ENCODE measurements around the gene CUTC. TPM values are rescaled to one million over a fixed set of nuclear protein-coding genes. Genes with fewer than 3 reads are reported as not detected.
"Not testable (repeated sequence)": the region's sequence is repeated elsewhere in the genome, so short reads cannot be mapped to it uniquely, and the experiment has no call there.

The CUTC gene
- total RNA-seq, 2 experiments from 2014 or later, result 21.6 to 21.9 TPM

GRCh38 chr10:99714446-99714845, 17.6 kb upstream of the CUTC start:
- no peaks in the 10 kb centered on the region for H3K27me3 Mint-ChIP-seq (ENCODE audit: low read depth)
- no peak overlapping the region for H3K4me3 Mint-ChIP-seq
- H3K27ac Mint-ChIP-seq, result no peak overlapping the region
- CTCF ChIA-PET, result interaction anchor here (0.6 to 1.3 kb wide), 5 partner anchors 56 to 1429 kb away, joined by 3 to 7 read pairs (median 4); no protein-coding TSS in a partner anchor
- peaks cover 14% of the 10 kb centered on the region for H3K36me3 Mint-ChIP-seq (ENCODE audit: low read depth)
- H3K4me1 Mint-ChIP-seq (ENCODE audit: low read depth), result peaks cover 13% of the 10 kb centered on the region
- intact Hi-C loops (cut with micrococcal nuclease), result no loop called here
- DNase-seq, result no peak
- H3K9me3 Mint-ChIP-seq, result no peaks in the 10 kb centered on the region

GRCh38 chr10:99720387-99720786, 11.6 kb upstream of the CUTC start:
- H3K9me3 Mint-ChIP-seq, result no peaks in the 10 kb centered on the region
- no peak for DNase-seq
- no peaks in the 10 kb centered on the region for H3K4me1 Mint-ChIP-seq (ENCODE audit: low read depth)
- no peaks in the 10 kb centered on the region for H3K27me3 Mint-ChIP-seq (ENCODE audit: low read depth)
- H3K27ac Mint-ChIP-seq, result no peak overlapping the region
- CTCF ChIA-PET, result interaction anchor here (3.5 kb wide), 1 partner anchor 9 kb away, joined by 16 read pairs; no protein-coding TSS in a partner anchor
- intact Hi-C loops (cut with micrococcal nuclease), result no loop called here
- H3K4me3 Mint-ChIP-seq, result no peak overlapping the region
- H3K36me3 Mint-ChIP-seq (ENCODE audit: low read depth), result peaks cover 35% of the 10 kb centered on the region

GRCh38 chr10:99730026-99730425, 2.0 kb upstream of the CUTC start:
- Mint-ChIP-seq H3K4me3 (no peak overlapping the region), H3K36me3 (ENCODE audit: low read depth) (peaks cover 34% of the 10 kb centered on the region), H3K9me3 (no peaks in the 10 kb centered on the region), H3K4me1 (ENCODE audit: low read depth) (peaks cover 27% of the 10 kb centered on the region), H3K27me3 (ENCODE audit: low read depth) (no peaks in the 10 kb centered on the region), H3K27ac (no peak overlapping the region)
- intact Hi-C loops (cut with micrococcal nuclease), result loop anchor here (5.0 kb wide), 4 partner anchors 277 to 1283 kb away; partner anchors contain the start of genes DNMBP, ERLIN1 and HPS1
- CTCF ChIA-PET, result no interaction called here
- no peak for DNase-seq

GRCh38 chr10:99731306-99732032, 565 bp upstream of the CUTC start:
- no peak for DNase-seq

GRCh38 chr10:99733366-99733765, 1.3 kb downstream of the CUTC start:
- H3K4me1 Mint-ChIP-seq (ENCODE audit: low read depth), result peaks cover 36% of the 10 kb centered on the region
- CTCF ChIA-PET, result interaction anchor here (0.6 to 1.7 kb wide), 5 partner anchors 8 to 312 kb away, joined by 3 to 14 read pairs (median 3); no protein-coding TSS in a partner anchor
- intact Hi-C loops (cut with micrococcal nuclease), result loop anchor here (5.0 kb wide), 4 partner anchors 274 to 1286 kb away; partner anchors contain the start of genes DNMBP, ERLIN1 and HPS1
- H3K27ac Mint-ChIP-seq, result no peak overlapping the region
- H3K36me3 Mint-ChIP-seq (ENCODE audit: low read depth), result peaks cover 31% of the 10 kb centered on the region
- H3K9me3 Mint-ChIP-seq, result no peaks in the 10 kb centered on the region
- H3K4me3 Mint-ChIP-seq, result peak overlapping the region; percentile 57
- no peaks in the 10 kb centered on the region for H3K27me3 Mint-ChIP-seq (ENCODE audit: low read depth)
- DNase-seq, result no peak

More at GRCh38 chr10:99731306-99732032, 565 bp upstream of the CUTC start:
- Mint-ChIP-seq H3K9me3 (no peaks in the 10 kb centered on the region), H3K27ac (peak overlapping the region; percentile 96), H3K27me3 (ENCODE audit: low read depth) (no peaks in the 10 kb centered on the region), H3K4me3 (peak overlapping the region; percentile 99), H3K4me1 (ENCODE audit: low read depth) (peaks cover 31% of the 10 kb centered on the region), H3K36me3 (ENCODE audit: low read depth) (peaks cover 30% of the 10 kb centered on the region)
- intact Hi-C loops (cut with micrococcal nuclease), result loop anchor here (1.0 to 5.0 kb wide), 9 partner anchors 72 to 1596 kb away; partner anchors contain the start of genes DNMBP, ENTPD7, ERLIN1 and GOT1
- CTCF ChIA-PET, result interaction anchor here (0.6 to 2.3 kb wide), 7 partner anchors 8 to 296 kb away, joined by 3 to 14 read pairs (median 4); no protein-coding TSS in a partner anchor

GRCh38 chr10:99734111-99734510, 2.1 kb downstream of the CUTC start:
- CTCF ChIA-PET; H3K9me3 Mint-ChIP-seq; H3K27me3 Mint-ChIP-seq (ENCODE audit: low read depth); DNase-seq; H3K4me3 Mint-ChIP-seq; H3K27ac Mint-ChIP-seq: not testable (repeated sequence)
- peaks cover 34% of the 10 kb centered on the region for H3K4me1 Mint-ChIP-seq (ENCODE audit: low read depth)
- H3K36me3 Mint-ChIP-seq (ENCODE audit: low read depth), result peaks cover 33% of the 10 kb centered on the region
- intact Hi-C loops (cut with micrococcal nuclease), result loop anchor here (5.0 kb wide), 4 partner anchors 273 to 1287 kb away; partner anchors contain the start of genes DNMBP, ERLIN1 and HPS1

- CTCF ChIA-PET, result interaction anchor here (0.6 to 0.9 kb wide), 2 partner anchors 8 to 120 kb away, joined by 3 read pairs; partner anchors contain the start of gene CUTC
- Mint-ChIP-seq H3K27ac (no peak overlapping the region), H3K27me3 (ENCODE audit: low read depth) (no peaks in the 10 kb centered on the region), H3K36me3 (ENCODE audit: low read depth) (peaks cover 73% of the 10 kb centered on the region), H3K4me3 (no peak overlapping the region), H3K9me3 (peaks cover 15% of the 10 kb centered on the region), H3K4me1 (ENCODE audit: low read depth) (peaks cover 32% of the 10 kb centered on the region)
- DNase-seq, result no peak
- intact Hi-C loops (cut with micrococcal nuclease), result no loop called here
Measured at GRCh38 chr10:99740260-99740659, 8.2 kb downstream of the CUTC start.

- Mint-ChIP-seq H3K36me3 (ENCODE audit: low read depth) (peaks cover 75% of the 10 kb centered on the region), H3K4me1 (ENCODE audit: low read depth) (peaks cover 27% of the 10 kb centered on the region), H3K9me3 (peaks cover 15% of the 10 kb centered on the region), H3K4me3 (no peak overlapping the region), H3K27me3 (ENCODE audit: low read depth) (no peaks in the 10 kb centered on the region), H3K27ac (no peak overlapping the region)
- intact Hi-C loops (cut with micrococcal nuclease), result no loop called here
- DNase-seq, result no peak
- CTCF ChIA-PET, result interaction anchor here (0.6 to 1.4 kb wide), 2 partner anchors 8 to 120 kb away, joined by 3 to 14 read pairs; partner anchors contain the start of genes COX15 and CUTC
Measured at GRCh38 chr10:99740933-99741559, 9.0 kb downstream of the CUTC start.

GRCh38 chr10:99742254-99742653, 10.2 kb downstream of the CUTC start:
- H3K9me3 Mint-ChIP-seq, result peaks cover 15% of the 10 kb centered on the region
- DNase-seq, result no peak

GRCh38 chr10:99742701-99743100, 10.7 kb downstream of the CUTC start:
- intact Hi-C loops (cut with micrococcal nuclease), result no loop called here
- no peak for DNase-seq
- H3K4me3 Mint-ChIP-seq, result no peak overlapping the region
- H3K9me3 Mint-ChIP-seq, result peaks cover 15% of the 10 kb centered on the region
- no peaks in the 10 kb centered on the region for H3K27me3 Mint-ChIP-seq (ENCODE audit: low read depth)
- peaks cover 23% of the 10 kb centered on the region for H3K4me1 Mint-ChIP-seq (ENCODE audit: low read depth)
- CTCF ChIA-PET, result interaction anchor here (0.6 to 1.0 kb wide), 2 partner anchors 55 to 306 kb away, joined by 4 read pairs; no protein-coding TSS in a partner anchor
- H3K36me3 Mint-ChIP-seq (ENCODE audit: low read depth), result peaks cover 66% of the 10 kb centered on the region
- no peak overlapping the region for H3K27ac Mint-ChIP-seq

More at GRCh38 chr10:99742254-99742653, 10.2 kb downstream of the CUTC start:
- H3K27me3 Mint-ChIP-seq (ENCODE audit: low read depth), result no peaks in the 10 kb centered on the region
- H3K27ac Mint-ChIP-seq, result no peak overlapping the region
- H3K4me1 Mint-ChIP-seq (ENCODE audit: low read depth), result peaks cover 26% of the 10 kb centered on the region
- no peak overlapping the region for H3K4me3 Mint-ChIP-seq
- CTCF ChIA-PET, result interaction anchor here (0.6 to 1.4 kb wide), 3 partner anchors 10 to 306 kb away, joined by 4 to 14 read pairs (median 4); partner anchors contain the start of genes COX15 and CUTC
- H3K36me3 Mint-ChIP-seq (ENCODE audit: low read depth), result peaks cover 71% of the 10 kb centered on the region
- intact Hi-C loops (cut with micrococcal nuclease), result no loop called here

- no peak for DNase-seq
- H3K4me3 Mint-ChIP-seq, result no peak overlapping the region
- H3K36me3 Mint-ChIP-seq (ENCODE audit: low read depth), result peaks cover 61% of the 10 kb centered on the region
- H3K9me3 Mint-ChIP-seq, result peaks cover 15% of the 10 kb centered on the region
- intact Hi-C loops (cut with micrococcal nuclease), result no loop called here
- peaks cover 23% of the 10 kb centered on the region for H3K4me1 Mint-ChIP-seq (ENCODE audit: low read depth)
- H3K27me3 Mint-ChIP-seq (ENCODE audit: low read depth), result no peaks in the 10 kb centered on the region
- H3K27ac Mint-ChIP-seq, result no peak overlapping the region
- CTCF ChIA-PET, result no interaction called here
Measured at GRCh38 chr10:99743841-99744240, 11.8 kb downstream of the CUTC start.

GRCh38 chr10:99746166-99746565, 14.1 kb downstream of the CUTC start:
- CTCF ChIA-PET; intact Hi-C loops (cut with micrococcal nuclease); H3K4me3 Mint-ChIP-seq; H3K9me3 Mint-ChIP-seq; DNase-seq; H3K27me3 Mint-ChIP-seq (ENCODE audit: low read depth): not testable (repeated sequence)
- H3K4me1 Mint-ChIP-seq (ENCODE audit: low read depth), result peaks cover 17% of the 10 kb centered on the region
- H3K27ac Mint-ChIP-seq, result peak overlapping the region; percentile 18
- H3K36me3 Mint-ChIP-seq (ENCODE audit: low read depth), result peaks cover 45% of the 10 kb centered on the region
